ENCODE measurements around the gene LRRFIP1.
"Not testable (repeated sequence)": the region's sequence is repeated elsewhere in the genome, so short reads cannot be mapped to it uniquely, and the experiment has no call there.

Gene LRRFIP1

GRCh38 chr2:237749002-237749401 lies 121.6 kb downstream of the LRRFIP1 start:
- Histone ChIP-seq H3K4me3 (ENCODE audit: low read length) (no peak overlapping the region), H3K27ac (ENCODE audit: low read depth, low read length) (no peak overlapping the region), H3K36me3 (ENCODE audit: control insufficient read depth, low read length) (peaks cover 70% of the 10 kb centered on the region), H3K79me2 (ENCODE audit: control insufficient read depth, low read length) (peaks cover 32% of the 10 kb centered on the region), H4K20me1 (ENCODE audit: control insufficient read depth, insufficient read depth, low read depth, low read length) (peaks cover 3% of the 10 kb centered on the region; the same call in 1 of the 2 replicates), H3K4me2 (ENCODE audit: low read length) (no peak overlapping the region), H3K9me3 (ENCODE audit: control insufficient read depth, insufficient read depth, low read length) (no peaks in the 10 kb centered on the region), H3F3A (ENCODE audit: control insufficient read depth, insufficient read depth) (peaks cover 3% of the 10 kb centered on the region; the same call in 1 of the 2 replicates), H3K9me2 (replicated peaks; ENCODE audit: control insufficient read depth, low read length) (no peaks in the 10 kb centered on the region), H3K27me3 (ENCODE audit: control insufficient read depth, low read length) (no peaks in the 10 kb centered on the region), H3K4me1 (ENCODE audit: control insufficient read depth, low read length) (0 out of 2 replicates have a peak, but pooled peaks cover 2% of the 10 kb centered on the region)
- TF ChIP-seq CTCF (IDR thresholded peaks at IDR 0.05; ENCODE audit: low read depth, low read length, poor library complexity, severe bottlenecking) (no peak), EZH2phosphoT487 (IDR thresholded peaks at IDR 0.05; ENCODE audit: borderline replicate concordance, low read length) (no peak)

- H3K9me3 ChIP-seq (ENCODE audit: control insufficient read depth, insufficient read depth, low read length) = no peaks in the 10 kb centered on the region
- peaks cover 26% of the 10 kb centered on the region for H3K79me2 ChIP-seq (ENCODE audit: control insufficient read depth, low read length)
- peaks cover 80% of the 10 kb centered on the region for H3K36me3 ChIP-seq (ENCODE audit: control insufficient read depth, low read length)
- H3K9me2 ChIP-seq (replicated peaks; ENCODE audit: control insufficient read depth, low read length) = no peaks in the 10 kb centered on the region
- H3F3A ChIP-seq (ENCODE audit: control insufficient read depth, insufficient read depth) = 0 out of 2 replicates have a peak, but pooled peaks cover 3% of the 10 kb centered on the region
- no peaks in the 10 kb centered on the region for H3K4me1 ChIP-seq (ENCODE audit: control insufficient read depth, low read length)
- no peak overlapping the region for H3K4me2 ChIP-seq (ENCODE audit: low read length)
- no peaks in the 10 kb centered on the region for H3K27me3 ChIP-seq (ENCODE audit: control insufficient read depth, low read length)
- no peak overlapping the region for H3K27ac ChIP-seq (ENCODE audit: low read depth, low read length)
- H3K4me3 ChIP-seq (ENCODE audit: low read length) = no peak overlapping the region
- H4K20me1 ChIP-seq (ENCODE audit: control insufficient read depth, insufficient read depth, low read depth, low read length) = peaks cover 3% of the 10 kb centered on the region; the same call in 1 of the 2 replicates
- TF ChIP-seq EZH2phosphoT487 (IDR thresholded peaks at IDR 0.05; ENCODE audit: borderline replicate concordance, low read length) = no peak
- no peak for TF ChIP-seq CTCF (IDR thresholded peaks at IDR 0.05; ENCODE audit: low read depth, low read length, poor library complexity, severe bottlenecking)
Measured at GRCh38 chr2:237749961-237750360, 122.6 kb downstream of the LRRFIP1 start.

- H3K4me2 ChIP-seq (ENCODE audit: low read length); H3K27me3 ChIP-seq (ENCODE audit: control insufficient read depth, low read length); H3K27ac ChIP-seq (ENCODE audit: low read depth, low read length); H3F3A ChIP-seq (ENCODE audit: control insufficient read depth, insufficient read depth); H4K20me1 ChIP-seq (ENCODE audit: control insufficient read depth, insufficient read depth, low read depth, low read length); H3K4me3 ChIP-seq (ENCODE audit: low read length); H3K9me2 ChIP-seq (replicated peaks; ENCODE audit: control insufficient read depth, low read length); H3K4me1 ChIP-seq (ENCODE audit: control insufficient read depth, low read length); H3K9me3 ChIP-seq (ENCODE audit: control insufficient read depth, insufficient read depth, low read length): not testable (repeated sequence)
- Histone ChIP-seq H3K36me3 (ENCODE audit: control insufficient read depth, low read length) (peaks cover 84% of the 10 kb centered on the region), H3K79me2 (ENCODE audit: control insufficient read depth, low read length) (peaks cover 21% of the 10 kb centered on the region)
Measured at GRCh38 chr2:237750441-237750840, 123.1 kb downstream of the LRRFIP1 start.

DNA sequence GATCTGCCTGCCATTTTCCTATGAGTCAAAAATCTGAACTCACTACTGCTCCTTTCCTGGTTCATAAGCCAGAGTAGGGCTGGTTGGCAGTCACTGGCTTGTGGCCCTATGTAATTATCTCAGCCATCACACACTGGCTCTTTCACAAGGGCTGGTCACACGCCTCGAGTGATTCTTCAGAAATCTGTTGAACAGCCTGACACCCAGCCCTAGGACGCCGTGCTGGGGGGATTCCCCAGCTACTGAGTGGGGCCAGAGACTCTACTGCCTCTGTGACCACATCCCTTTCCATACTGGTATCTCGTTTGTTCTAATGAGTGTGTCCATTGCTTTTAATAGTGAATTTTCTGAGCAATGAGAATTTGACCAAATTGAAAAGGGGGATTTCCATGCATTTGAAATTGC lies 125.4 kb downstream of the LRRFIP1 start:
- Histone ChIP-seq H3K27me3 (ENCODE audit: control insufficient read depth, low read length) (no peaks in the 10 kb centered on the region), H3K36me3 (ENCODE audit: control insufficient read depth, low read length) (peaks cover 82% of the 10 kb centered on the region), H3K9me2 (replicated peaks; ENCODE audit: control insufficient read depth, low read length) (no peaks in the 10 kb centered on the region), H3K9me3 (ENCODE audit: control insufficient read depth, insufficient read depth, low read length) (no peaks in the 10 kb centered on the region), H4K20me1 (ENCODE audit: control insufficient read depth, insufficient read depth, low read depth, low read length) (no peaks in the 10 kb centered on the region), H3K4me2 (ENCODE audit: low read length) (no peak overlapping the region), H3K4me3 (ENCODE audit: low read length) (no peak overlapping the region), H3K27ac (ENCODE audit: low read depth, low read length) (no peak overlapping the region), H3F3A (ENCODE audit: control insufficient read depth, insufficient read depth) (no peaks in the 10 kb centered on the region), H3K79me2 (ENCODE audit: control insufficient read depth, low read length) (peaks cover 2% of the 10 kb centered on the region; the same call in 1 of the 2 replicates), H3K4me1 (ENCODE audit: control insufficient read depth, low read length) (no peaks in the 10 kb centered on the region)
- TF ChIP-seq EZH2phosphoT487 (IDR thresholded peaks at IDR 0.05; ENCODE audit: borderline replicate concordance, low read length) (no peak), CTCF (IDR thresholded peaks at IDR 0.05; ENCODE audit: low read depth, low read length, poor library complexity, severe bottlenecking) (no peak)
